GM19324 (cell line): Measurements from ENCODE around the gene FRY.
"Not testable (repeated sequence)": the region's sequence is repeated elsewhere in the genome, so short reads cannot be mapped to it uniquely, and the experiment has no call there.

Experiments
- ATAC-seq: cut with Tn5 transposase; IDR thresholded peaks from one replicate; pipeline ENCODE4 v1.9.1; 2021; ENCODE audit warnings: mild to moderate bottlenecking, moderate library complexity; ENCODE audit not compliant: unreplicated experiment, low FRiP score

The FRY gene

GRCh38 chr13:32031025-32031814 lies at the start of gene FRY:
FRY (plus strand) TSS chr13:32031774; CDS start chr13:32031796, 22 bp downstream.
- peak; percentile 72 for ATAC-seq

- no peak for ATAC-seq
Observed at GRCh38 chr13:31982124-31982523, 49.5 kb upstream of the FRY start.

GRCh38 chr13:31982540-31982939 lies 49.0 kb upstream of the FRY start:
- no peak for ATAC-seq

GRCh38 chr13:31983696-31984095 lies 47.9 kb upstream of the FRY start:
- ATAC-seq, result not testable (repeated sequence)

- not testable (repeated sequence) for ATAC-seq
Observed at GRCh38 chr13:31984388-31984787, 47.2 kb upstream of the FRY start.

- ATAC-seq, result no peak
Observed at GRCh38 chr13:31986676-31987470, 44.7 kb upstream of the FRY start.

GRCh38 chr13:31987535-31988170 lies 43.9 kb upstream of the FRY start:
- no peak for ATAC-seq

GRCh38 chr13:31994367-31994766 lies 37.2 kb upstream of the FRY start:
- ATAC-seq, result not testable (repeated sequence)

- no peak for ATAC-seq
Observed at GRCh38 chr13:31996601-31997000, 35.0 kb upstream of the FRY start.

GRCh38 chr13:31997641-31998040 lies 33.9 kb upstream of the FRY start:
- no peak for ATAC-seq

- ATAC-seq, result no peak
Observed at GRCh38 chr13:31998131-31998530, 33.4 kb upstream of the FRY start.

- ATAC-seq, result not testable (repeated sequence)
Observed at GRCh38 chr13:32000754-32001153, 30.8 kb upstream of the FRY start.

- ATAC-seq, result peak; percentile 84
Observed at GRCh38 chr13:32001154-32001768, 30.3 kb upstream of the FRY start.

GRCh38 chr13:32001769-32002168 lies 29.8 kb upstream of the FRY start:
- no peak for ATAC-seq

- no peak for ATAC-seq
Observed at GRCh38 chr13:32002873-32003272, 28.7 kb upstream of the FRY start.

GRCh38 chr13:32007494-32007893 lies 24.1 kb upstream of the FRY start:
- ATAC-seq, result no peak

GRCh38 chr13:32008518-32009175 lies 22.9 kb upstream of the FRY start:
- no peak for ATAC-seq

GRCh38 chr13:32009362-32009761 lies 22.2 kb upstream of the FRY start:
- no peak for ATAC-seq

GRCh38 chr13:32010136-32010535 lies 21.4 kb upstream of the FRY start:
- no peak for ATAC-seq

- no peak for ATAC-seq
Observed at GRCh38 chr13:32011971-32012370, 19.6 kb upstream of the FRY start.
